Measurements from ENCODE around the gene IFT80. TPM values are rescaled to one million over a fixed set of nuclear protein-coding genes. Genes with fewer than 3 reads are reported as not detected.

The IFT80 gene
- polyA plus RNA-seq, 1 experiment = 43.5 TPM

DNA sequence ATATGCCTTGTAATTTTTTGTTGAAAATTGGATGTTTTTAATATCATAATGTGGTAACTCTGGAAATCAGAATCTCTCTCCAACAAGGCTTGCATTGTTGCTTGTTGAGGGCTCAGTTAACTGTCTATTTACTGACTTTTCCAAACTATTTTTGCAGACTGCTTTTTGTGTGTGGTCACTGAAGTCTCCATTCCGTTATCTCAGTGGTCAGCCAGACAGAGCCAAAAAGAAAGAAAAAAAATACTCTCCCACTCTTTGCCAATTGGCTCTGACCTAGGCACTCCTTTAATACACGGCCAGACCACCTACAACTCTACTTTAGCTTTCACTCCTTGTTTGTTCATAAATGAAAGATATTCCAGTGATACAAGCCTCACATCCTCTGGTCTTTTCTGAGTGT lies 52.5 kb downstream of the IFT80 start:
- no peak for TF ChIP-seq CTCF (IDR thresholded peaks at IDR 0.05; ENCODE audit: low read depth, low read length)
- DNase-seq (ENCODE audit: low read depth, low spot score) = no peak
- no peak overlapping the region for H3K27ac ChIP-seq (ENCODE audit: low read depth, low read length)
- ChIA-PET POLR2A (no interaction called here), CTCF (interaction anchor here (1.2 kb wide), 1 partner anchor 66 kb away, joined by 4 read pairs; no protein-coding TSS in a partner anchor)
- H3K4me3 ChIP-seq (ENCODE audit: low read depth, low read length) = no peak overlapping the region
- H3K27me3 ChIP-seq (ENCODE audit: control insufficient read depth, insufficient read depth, low read length) = no peaks in the 10 kb centered on the region
- H3K9me3 ChIP-seq (ENCODE audit: control insufficient read depth, insufficient read depth, low read length) = no peaks in the 10 kb centered on the region

GRCh38 chr3:160343132-160343531 lies 55.9 kb downstream of the IFT80 start:
- Histone ChIP-seq H3K9me3 (ENCODE audit: control insufficient read depth, insufficient read depth, low read length) (peaks cover 3% of the 10 kb centered on the region), H3K4me3 (ENCODE audit: low read depth, low read length) (no peak overlapping the region), H3K27ac (ENCODE audit: low read depth, low read length) (no peak overlapping the region), H3K27me3 (ENCODE audit: control insufficient read depth, insufficient read depth, low read length) (no peaks in the 10 kb centered on the region)
- CTCF ChIA-PET = interaction anchor here (1.0 to 2.8 kb wide), 8 partner anchors 28 to 514 kb away, joined by 3 to 42 read pairs (median 4); no protein-coding TSS in a partner anchor
- DNase-seq (ENCODE audit: low read depth, low spot score) = no peak
- POLR2A ChIA-PET = no interaction called here
- TF ChIP-seq CTCF (IDR thresholded peaks at IDR 0.05; ENCODE audit: low read depth, low read length) = peak; percentile 42

DNA sequence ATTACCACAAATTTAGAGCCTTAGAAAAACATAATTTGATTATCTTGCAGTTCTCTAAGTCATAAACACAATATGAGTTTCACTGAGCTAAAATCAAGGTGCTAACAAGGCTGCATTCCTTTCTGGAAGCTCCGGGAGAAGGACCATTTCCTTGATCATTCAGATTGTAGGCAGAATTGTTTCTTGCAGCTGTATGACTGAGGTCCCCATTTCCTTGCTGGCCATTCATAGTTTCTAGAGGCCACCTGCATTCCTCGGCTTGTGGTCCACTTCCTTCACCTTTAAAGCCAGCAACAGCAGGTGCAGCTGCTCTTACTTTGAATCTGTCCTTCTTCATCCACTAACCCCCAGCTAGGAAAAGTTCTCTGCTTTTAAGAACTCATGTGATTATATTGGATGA lies 58.7 kb downstream of the IFT80 start:
- ChIA-PET CTCF (interaction anchor here (1.1 to 3.2 kb wide), 4 partner anchors 73 to 454 kb away, joined by 3 to 10 read pairs (median 7); no protein-coding TSS in a partner anchor), POLR2A (no interaction called here)
- no peak overlapping the region for H3K27ac ChIP-seq (ENCODE audit: low read depth, low read length)
- no peak for DNase-seq (ENCODE audit: low read depth, low spot score)
- H3K9me3 ChIP-seq (ENCODE audit: control insufficient read depth, insufficient read depth, low read length) = peaks cover 5% of the 10 kb centered on the region
- H3K4me3 ChIP-seq (ENCODE audit: low read depth, low read length) = no peak overlapping the region
- TF ChIP-seq CTCF (IDR thresholded peaks at IDR 0.05; ENCODE audit: low read depth, low read length) = no peak
- H3K27me3 ChIP-seq (ENCODE audit: control insufficient read depth, insufficient read depth, low read length) = no peaks in the 10 kb centered on the region

GRCh38 chr3:160331127-160331937 lies 67.7 kb downstream of the IFT80 start:
- Histone ChIP-seq H3K9me3 (ENCODE audit: control insufficient read depth, insufficient read depth, low read length) (no peaks in the 10 kb centered on the region), H3K27ac (ENCODE audit: low read depth, low read length) (peak overlapping the region; percentile 43), H3K4me3 (ENCODE audit: low read depth, low read length) (no peak overlapping the region), H3K27me3 (ENCODE audit: control insufficient read depth, insufficient read depth, low read length) (no peaks in the 10 kb centered on the region)
- DNase-seq (ENCODE audit: low read depth, low spot score) = peak; percentile 68
- ChIA-PET CTCF (no interaction called here), POLR2A (no interaction called here)
- no peak for TF ChIP-seq CTCF (IDR thresholded peaks at IDR 0.05; ENCODE audit: low read depth, low read length)

GRCh38 chr3:160330690-160331089 lies 68.3 kb downstream of the IFT80 start:
- H3K4me3 ChIP-seq (ENCODE audit: low read depth, low read length) = no peak overlapping the region
- no peaks in the 10 kb centered on the region for H3K27me3 ChIP-seq (ENCODE audit: control insufficient read depth, insufficient read depth, low read length)
- no peak for TF ChIP-seq CTCF (IDR thresholded peaks at IDR 0.05; ENCODE audit: low read depth, low read length)
- POLR2A ChIA-PET = no interaction called here
- no peak for DNase-seq (ENCODE audit: low read depth, low spot score)
- no peaks in the 10 kb centered on the region for H3K9me3 ChIP-seq (ENCODE audit: control insufficient read depth, insufficient read depth, low read length)
- CTCF ChIA-PET = no interaction called here
- peak overlapping the region; percentile 43 for H3K27ac ChIP-seq (ENCODE audit: low read depth, low read length)

All from AG04450 (cell line).